Measurements from ENCODE around the gene TM4SF18. TPM values are rescaled to one million over a fixed set of nuclear protein-coding genes. Genes with fewer than 3 reads are reported as not detected.

The TM4SF18 gene
- total RNA-seq, 1 experiment from 2014 or later: 0.34 TPM

GRCh38 chr3:149371001-149371722 is 37.7 kb upstream of the TM4SF18 start:
- ATAC-seq (no peak), DNase-seq (ENCODE audit: low read depth, low spot score) (no peak)
- Histone ChIP-seq H3K36me3 (ENCODE audit: control insufficient read depth in 1 of 2, insufficient read depth in 2 of 2, low read length in 2 of 2) (no peaks in the 10 kb centered on the region), H3K79me2 (ENCODE audit: insufficient read depth, low read length) (no peaks in the 10 kb centered on the region), H2AFZ (ENCODE audit: low read depth, low read length, poor library complexity, severe bottlenecking) (peak overlapping the region; percentile 93), H3K27ac (ENCODE audit: low read depth, low read length) (no peak overlapping the region), H3K9ac (ENCODE audit: low read length) (no peak overlapping the region), H3K4me2 (ENCODE audit: low read length) (peak overlapping the region; percentile 28), H3K4me3 (replicated peaks in 1 of 2; ENCODE audit: low read depth in 1 of 2, low read length in 2 of 2) (no peak overlapping the region), H3K4me1 (ENCODE audit: control insufficient read depth in 1 of 2, insufficient read depth in 2 of 2, low read length in 2 of 2) (peaks cover 15 to 57% of the 10 kb centered on the region in 2 experiments), H3K9me2 (ENCODE audit: insufficient read depth) (no peaks in the 10 kb centered on the region), H3K9me3 (ENCODE audit: control insufficient read depth in 1 of 2, insufficient read depth in 1 of 2, low read depth in 1 of 2, low read length in 2 of 2) (no peaks in the 10 kb centered on the region), H3K27me3 (ENCODE audit: insufficient read depth, low read length) (no peaks in the 10 kb centered on the region), H4K20me1 (ENCODE audit: insufficient read depth) (no peaks in the 10 kb centered on the region)
- CTCF ChIA-PET: interaction anchor here (1.0 to 2.6 kb wide), 3 partner anchors 16 to 416 kb away, joined by 4 to 6 read pairs (median 4); no protein-coding TSS in a partner anchor
- intact Hi-C loops (cut with micrococcal nuclease): no loop called here
- TF ChIP-seq REST (IDR thresholded peaks at IDR 0.05; ENCODE audit: low read depth) (no peak), CTCF (IDR thresholded peaks at IDR 0.05 in 2 of 3, conservative IDR thresholded peaks at IDR 0.05 in 1 of 3; ENCODE audit: borderline replicate concordance in 1 of 3, insufficient read depth in 1 of 3, low read depth in 2 of 3, low read length in 2 of 3) (peak in 2 of 3 experiments; percentile 10 to 26; a peak in 1 of 6 replicates), POLR2A (IDR thresholded peaks at IDR 0.05; ENCODE audit: borderline replicate concordance, extremely low read depth, insufficient read depth, insufficient read length) (no peak), SP1 (IDR thresholded peaks at IDR 0.05; ENCODE audit: low read depth) (peak; percentile 9; the same call in 1 of the 2 replicates)
- BruUV-seq (replicated peaks): no TSS peak
- RAD21 ChIA-PET (ENCODE audit: low non-redundant PET in 1 of 2, low total read pairs in 2 of 2, uncharacterized antibody in 2 of 2, unreplicated experiment in 2 of 2): no interaction called here
- POLR2A ChIA-PET: no interaction called here

Measured in HCT116 (cell line).